Sigmoid colon (tissue), 7 donors: ENCODE results near the gene NCKAP5. TPM values are rescaled to one million over a fixed set of nuclear protein-coding genes. Genes with fewer than 3 reads are reported as not detected.
"Not testable (repeated sequence)": the region's sequence is repeated elsewhere in the genome, so short reads cannot be mapped to it uniquely, and the experiment has no call there.

ENCODE experiments used
- DNase-seq: peaks from one replicate; pipeline ENCODE4 v3.0.0-alpha.2; 2019
- H3K27ac ChIP-seq, 4 donors: fragments of 200-600 bp; sonication (generic); one replicate each; pipeline ENCODE4 v1.5.1; 2016 to 2019; ENCODE audit warnings: mild to moderate bottlenecking in 1 of 4
- H3K27me3 ChIP-seq, 3 donors: fragments of 200-600 bp; sonication (generic); one replicate each; pipeline ENCODE4 v1.5.1; 2019; ENCODE audit warnings: mild to moderate bottlenecking in 1 of 3
- H3K36me3 ChIP-seq, 4 donors: fragments of 200-600 bp; sonication (generic); one replicate each; pipeline ENCODE4 v1.5.1; 2016 to 2019
- H3K4me1 ChIP-seq, 4 donors: fragments of 200-600 bp; sonication (generic); one replicate each; pipeline ENCODE4 v1.5.1; 2017 to 2019
- H3K4me3 ChIP-seq, 4 donors: fragments of 200-600 bp; sonication (generic); one replicate each; pipeline ENCODE4 v1.5.1; 2017 to 2019; ENCODE audit warnings: mild to moderate bottlenecking in 2 of 4, moderate library complexity in 1 of 4
- H3K9me3 ChIP-seq, 4 donors: fragments of 200-600 bp in 3 of 4; sonication (generic) in 3 of 4; one replicate each; pipeline versions ENCODE4 v1.5.1 to v1.6.1; 2013 to 2019
- CTCF ChIP-seq, 4 experiments: fragments of 450-650 bp in 3 of 4; fragments of 200-600 bp in 1 of 4; IDR thresholded peaks; one replicate each; pipeline ENCODE4 v1.5.1; 2016 to 2019; ENCODE audit warnings: antibody characterized with exemption in 4 of 4, mild to moderate bottlenecking in 3 of 4, moderate library complexity in 2 of 4
- EP300 ChIP-seq, 4 donors: sonication (generic); formaldehyde crosslinking; IDR thresholded peaks; one replicate each; pipeline ENCODE4 v1.6.1; 2017; ENCODE audit warnings: antibody characterized with exemption in 4 of 4
- POLR2A ChIP-seq, 2 donors: fragments of 450-650 bp; IDR thresholded peaks; one replicate each; pipeline ENCODE4 v1.6.1; 2016; ENCODE audit warnings: antibody characterized with exemption in 2 of 2, mild to moderate bottlenecking in 2 of 2, moderate library complexity in 2 of 2
- POLR2AphosphoS5 ChIP-seq, 4 donors: sonication (generic); formaldehyde crosslinking; IDR thresholded peaks; one replicate each; pipeline ENCODE4 v1.6.1; 2017; ENCODE audit warnings: antibody characterized with exemption in 4 of 4
- WGBS, 2 donors: extraction: QIAGEN DNeasy Blood & Tissue Kit; methylation state at CpG; one replicate each; pipeline ENCODE4 v1.1.7; 2013; 5-methylcytosine and 5-hydroxymethylcytosine counted together
- intact Hi-C: fragments of 100-400 bp; cut with DNase I; formaldehyde crosslinking; loops from one replicate; pipeline ENCODE4 v1.15.1; 2023
- polyA plus RNA-seq, 3 donors: library from polyadenylated mRNA; stranded (reverse); fragments of 200-250 nt; gene quantifications; one replicate each; pipeline ENCODE4 v1.2.3, GENCODE V29; 2013
- total RNA-seq, 4 donors: library from RNA; depleted of rRNA; stranded (reverse); fragments of >200 nt; gene quantifications; one replicate each; pipeline ENCODE4 v1.1.0, GENCODE V29; 2016
- donor health status: healthy with polysubstance abuse.
- donor health status: Bipolar disorder and iron deficiency.
- donor health status: healthy.

NCKAP5 gene
- total and polyA plus RNA-seq, 7 donors = under 0.01 to 3.7 (median 0.60) TPM

GRCh38 chr2:132716954-132717353, 851.3 kb downstream of the NCKAP5 start:
- no peaks in the 10 kb centered on the region for H3K27me3 ChIP-seq
- H3K9me3 ChIP-seq = no peaks in the 10 kb centered on the region
- no peak for DNase-seq
- intact Hi-C loops = no loop called here
- no peaks in the 10 kb centered on the region for H3K4me1 ChIP-seq
- TF ChIP-seq POLR2AphosphoS5 (IDR thresholded peaks at IDR 0.05) (no peak), POLR2A (IDR thresholded peaks at IDR 0.05) (no peak), CTCF (IDR thresholded peaks at IDR 0.05) (no peak), EP300 (IDR thresholded peaks at IDR 0.05) (no peak)
- H3K27ac ChIP-seq = no peak overlapping the region
- no peak overlapping the region for H3K4me3 ChIP-seq
- WGBS, 2 donors = 81 to 89% methylated on average over 2 of the region's 2 CpGs
- no peaks in the 10 kb centered on the region for H3K36me3 ChIP-seq

DNA sequence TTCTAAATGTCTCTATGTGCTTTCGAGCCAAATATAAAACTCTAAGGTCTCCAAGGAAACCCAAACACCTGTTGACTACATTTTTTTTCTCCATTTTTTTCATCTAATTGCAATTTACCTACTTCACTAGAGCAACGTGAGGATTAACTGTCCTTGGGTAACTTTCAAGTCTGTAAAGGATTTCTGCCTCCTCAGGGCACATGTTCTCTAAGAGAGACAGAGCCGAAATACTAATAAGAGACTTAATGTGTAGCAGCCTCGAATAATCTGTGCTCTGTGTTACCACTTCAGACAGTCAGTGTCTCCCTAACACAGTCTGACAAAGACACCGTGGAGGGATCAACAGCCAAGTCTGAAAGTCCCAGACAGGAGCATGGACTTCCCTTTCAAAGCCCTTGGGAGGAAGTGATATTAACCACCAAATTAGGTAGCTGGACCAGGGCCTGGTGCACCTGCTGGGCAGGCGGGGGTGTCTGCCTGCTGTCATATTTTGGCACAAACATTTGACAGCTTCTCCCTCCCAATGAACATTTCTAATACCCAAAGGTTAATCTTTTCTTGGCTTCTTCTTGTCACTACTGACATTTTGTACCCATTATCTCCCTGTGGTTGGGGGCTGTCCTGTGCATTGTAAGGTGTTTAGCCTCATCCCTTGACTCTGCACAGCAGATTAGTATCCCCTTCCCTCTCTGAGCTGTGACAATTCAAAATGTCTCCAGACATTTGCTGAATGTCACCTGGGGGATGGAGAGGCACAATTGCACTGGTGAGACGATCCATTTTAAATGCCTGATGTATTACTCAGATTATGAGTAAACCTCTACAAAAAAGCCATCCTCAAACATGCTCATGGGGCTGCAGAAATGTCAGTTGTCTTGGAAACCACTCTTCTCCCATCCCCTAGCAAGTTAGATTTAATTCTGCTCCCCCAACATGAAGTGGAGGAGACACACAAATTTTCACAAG, 852.6 kb downstream of the NCKAP5 start:
- no peak for DNase-seq
- intact Hi-C loops = no loop called here
- H3K4me3 ChIP-seq = no peak overlapping the region
- WGBS, 2 donors = 76 to 85% methylated on average over 7 of the region's 7 CpGs
- H3K9me3 ChIP-seq = no peaks in the 10 kb centered on the region
- H3K4me1 ChIP-seq = no peaks in the 10 kb centered on the region
- H3K27me3 ChIP-seq = no peaks in the 10 kb centered on the region
- no peaks in the 10 kb centered on the region for H3K36me3 ChIP-seq
- H3K27ac ChIP-seq = no peak overlapping the region
- TF ChIP-seq CTCF (IDR thresholded peaks at IDR 0.05) (no peak), EP300 (IDR thresholded peaks at IDR 0.05) (no peak), POLR2A (IDR thresholded peaks at IDR 0.05) (no peak), POLR2AphosphoS5 (IDR thresholded peaks at IDR 0.05) (no peak)

DNA sequence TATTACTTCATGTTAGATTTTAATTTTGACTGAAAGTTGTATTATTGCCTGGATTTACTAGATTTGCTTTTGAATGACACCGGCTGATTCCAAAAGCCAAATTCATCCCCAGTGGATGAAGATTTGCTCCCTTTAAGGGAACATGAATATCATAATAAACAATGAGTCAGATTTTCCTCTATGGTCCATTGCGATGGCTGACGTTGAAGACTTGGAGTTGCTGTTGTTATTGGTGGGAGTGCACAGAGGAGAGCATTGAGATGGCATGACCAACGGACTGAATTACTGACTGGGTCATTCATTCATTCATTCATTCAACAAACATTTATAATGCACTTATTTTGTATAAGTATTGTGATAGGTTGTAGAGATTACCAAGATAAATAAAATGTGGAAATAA, 864.9 kb downstream of the NCKAP5 start:
- H3K36me3 ChIP-seq = no peaks in the 10 kb centered on the region
- no peak overlapping the region for H3K27ac ChIP-seq
- H3K4me3 ChIP-seq = no peak overlapping the region
- no peaks in the 10 kb centered on the region for H3K4me1 ChIP-seq
- WGBS, 2 donors = 80 to 86% methylated on average over 4 of the region's 4 CpGs
- no peak for DNase-seq
- no peaks in the 10 kb centered on the region for H3K9me3 ChIP-seq
- intact Hi-C loops = no loop called here
- no peak for TF ChIP-seq POLR2AphosphoS5 (IDR thresholded peaks at IDR 0.05)
- TF ChIP-seq CTCF (IDR thresholded peaks at IDR 0.05) = no peak
- TF ChIP-seq POLR2A (IDR thresholded peaks at IDR 0.05) = no peak
- no peak for TF ChIP-seq EP300 (IDR thresholded peaks at IDR 0.05)
- no peaks in the 10 kb centered on the region for H3K27me3 ChIP-seq

DNA sequence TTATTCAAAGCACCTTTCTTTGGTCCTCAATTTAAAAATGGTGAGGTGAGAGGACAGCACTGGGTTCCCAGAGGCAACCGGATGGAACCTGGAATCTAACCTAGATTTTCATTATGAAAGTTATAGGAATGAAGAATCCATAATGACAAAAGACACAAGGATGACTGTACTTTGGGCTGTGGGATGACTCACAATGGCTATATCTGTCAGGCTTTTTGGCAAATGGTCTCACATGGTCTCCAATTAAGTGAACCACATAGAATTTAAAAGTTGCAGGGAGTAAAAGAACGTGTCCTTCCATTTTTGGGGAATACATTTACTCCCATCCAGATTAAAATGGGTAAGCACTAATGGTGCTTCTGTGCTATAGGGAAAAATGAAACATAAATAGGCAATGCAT, 866.5 kb downstream of the NCKAP5 start:
- no peaks in the 10 kb centered on the region for H3K4me1 ChIP-seq
- no peak for TF ChIP-seq EP300 (IDR thresholded peaks at IDR 0.05)
- no peak for TF ChIP-seq POLR2A (IDR thresholded peaks at IDR 0.05)
- TF ChIP-seq POLR2AphosphoS5 (IDR thresholded peaks at IDR 0.05) = no peak
- no peak for TF ChIP-seq CTCF (IDR thresholded peaks at IDR 0.05)
- no peaks in the 10 kb centered on the region for H3K9me3 ChIP-seq
- H3K27ac ChIP-seq = no peak overlapping the region
- intact Hi-C loops = no loop called here
- 86 to 91% methylated on average over 2 of the region's 2 CpGs for WGBS, 2 donors
- no peak for DNase-seq
- H3K4me3 ChIP-seq = no peak overlapping the region
- no peaks in the 10 kb centered on the region for H3K27me3 ChIP-seq
- H3K36me3 ChIP-seq = no peaks in the 10 kb centered on the region

- H3K4me3 ChIP-seq, H3K36me3 ChIP-seq, H3K27me3 ChIP-seq, intact Hi-C loops, H3K9me3 ChIP-seq, DNase-seq, H3K4me1 ChIP-seq, H3K27ac ChIP-seq: not testable (repeated sequence)
- WGBS, 2 donors = 83 to 94% methylated on average over 1 of the region's 2 CpGs
These were observed 868.5 kb downstream of the NCKAP5 start for GRCh38 chr2:132699802-132700201.

DNA sequence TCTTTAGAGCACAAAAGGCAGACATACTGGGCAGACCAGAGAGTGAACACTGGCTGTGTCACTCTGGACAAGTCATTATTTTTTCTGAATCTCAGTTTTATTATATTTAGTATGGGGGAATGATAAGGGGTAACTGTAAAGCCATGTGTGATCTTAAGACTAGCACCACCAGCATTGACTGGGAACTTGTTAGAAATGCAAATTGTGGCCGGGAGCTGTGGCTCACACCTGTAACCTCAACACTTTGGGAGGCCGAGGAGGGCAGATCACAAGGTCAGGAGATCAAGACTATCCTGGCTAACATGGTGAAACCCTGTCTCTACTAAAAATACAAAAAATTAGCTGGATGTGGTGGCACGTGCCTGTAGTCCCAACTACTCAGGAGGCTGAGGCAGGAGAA, 869.9 kb downstream of the NCKAP5 start:
- H3K4me3 ChIP-seq, H3K36me3 ChIP-seq, H3K27ac ChIP-seq, H3K27me3 ChIP-seq, H3K9me3 ChIP-seq, H3K4me1 ChIP-seq, intact Hi-C loops, DNase-seq: not testable (repeated sequence)
- WGBS, 2 donors = 79 to 84% methylated on average over 3 of the region's 3 CpGs
